Loucy (cell line): ENCODE data around the gene FANCC.

Source experiments
- H2AFZ ChIP-seq: fragments of 200-600 bp; sonication (generic); 2 replicates; pipeline ENCODE4 v1.6.0; 2016; ENCODE audit warnings: antibody characterized with exemption, mild to moderate bottlenecking, low read length, moderate library complexity
- H3F3A ChIP-seq: fragments of 200-600 bp; 2 replicates; pipeline ENCODE4 v1.6.0; 2016; ENCODE audit warnings: antibody characterized with exemption, low read depth, mild to moderate bottlenecking
- H3K27me3 ChIP-seq: fragments of 200-600 bp; sonication (generic); 2 replicates; pipeline ENCODE4 v1.6.1; 2014; ENCODE audit warnings: low read length, mild to moderate bottlenecking; ENCODE audit not compliant: insufficient read depth, poor library complexity, severe bottlenecking
- H3K36me3 ChIP-seq: fragments of 200-600 bp; sonication (generic); 2 replicates; pipeline ENCODE4 v1.6.1; 2016; ENCODE audit warnings: low read length; ENCODE audit not compliant: insufficient read depth
- H3K4me1 ChIP-seq: fragments of 200-600 bp; sonication (generic); 2 replicates; pipeline ENCODE4 v1.5.1; 2014; ENCODE audit warnings: low read length, mild to moderate bottlenecking; ENCODE audit not compliant: insufficient read depth, poor library complexity, severe bottlenecking
- H3K4me2 ChIP-seq: fragments of 200-600 bp; sonication (generic); 2 replicates; pipeline ENCODE4 v1.6.0; 2014; ENCODE audit warnings: antibody characterized with exemption, low read length, low read depth, mild to moderate bottlenecking; ENCODE audit not compliant: poor library complexity, severe bottlenecking
- H3K4me3 ChIP-seq: fragments of 200-600 bp; sonication (generic); 2 replicates; pipeline ENCODE4 v1.5.1; 2014; ENCODE audit warnings: low read length, mild to moderate bottlenecking, mixed read lengths; ENCODE audit not compliant: poor library complexity, severe bottlenecking
- H3K79me2 ChIP-seq: fragments of 200-600 bp; sonication (generic); 2 replicates; pipeline ENCODE4 v1.6.1; 2014; ENCODE audit warnings: low read length; ENCODE audit not compliant: insufficient read depth
- H3K9ac ChIP-seq: fragments of 200-600 bp; sonication (generic); 2 replicates; pipeline ENCODE4 v1.6.0; 2014; ENCODE audit warnings: mild to moderate bottlenecking, low read depth, low read length, moderate library complexity; ENCODE audit not compliant: poor library complexity, severe bottlenecking
- H3K9me2 ChIP-seq: fragments of 200-600 bp; sonication (generic); replicated peaks from 2 replicates; pipeline ENCODE4 v1.6.1; 2016; ENCODE audit warnings: low read depth, low read length, mixed read lengths
- H3K9me3 ChIP-seq: fragments of 200-600 bp; sonication (generic); 2 replicates; pipeline ENCODE4 v1.6.1; 2014; ENCODE audit warnings: mild to moderate bottlenecking, antibody characterized with exemption, low read length, low read depth; ENCODE audit not compliant: insufficient read depth
- H4K20me1 ChIP-seq: fragments of 200-600 bp; sonication (generic); 2 replicates; pipeline ENCODE4 v1.6.0; 2014; ENCODE audit warnings: antibody characterized with exemption, low read length, mild to moderate bottlenecking; ENCODE audit not compliant: insufficient read depth, poor library complexity, severe bottlenecking
- EZH2phosphoT487 ChIP-seq: fragments of 200-600 bp; IDR thresholded peaks from 2 replicates; pipeline ENCODE4 v1.6.1; 2018; ENCODE audit warnings: antibody characterized with exemption, mild to moderate bottlenecking, moderate library complexity, borderline replicate concordance
- TF ChIP-seq, protein P1 (sequence below): fragments of 200-600 bp; sonication (generic); conservative IDR thresholded peaks from 2 replicates; pipeline ENCODE4 v1.5.1; 2014; ENCODE audit warnings: mild to moderate bottlenecking, antibody characterized with exemption, low read length

The FANCC gene

DNA sequence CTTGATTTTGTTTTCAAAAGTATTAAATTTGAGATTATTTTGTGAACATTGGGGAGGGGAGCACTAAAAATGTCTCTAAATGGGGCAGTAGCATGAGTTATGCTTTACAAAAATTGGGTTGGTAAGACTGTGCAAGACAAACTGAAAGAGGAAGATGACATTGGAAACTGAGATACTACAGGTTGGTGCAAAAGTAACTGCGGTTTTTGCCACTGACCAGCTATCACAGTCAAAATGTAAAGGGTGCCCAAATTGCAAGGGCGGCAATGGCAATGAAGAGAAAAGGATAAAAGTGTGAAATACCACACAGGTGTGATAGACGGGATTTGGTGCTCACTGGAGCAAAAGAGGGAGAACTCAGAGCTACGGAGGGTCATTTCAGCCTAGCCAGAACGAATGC is 124.0 kb downstream of the FANCC start:
- Histone ChIP-seq H3F3A (no peaks in the 10 kb centered on the region), H3K36me3 (no peaks in the 10 kb centered on the region), H3K79me2 (no peaks in the 10 kb centered on the region), H3K9ac (no peak overlapping the region), H3K27me3 (no peaks in the 10 kb centered on the region), H3K9me2 (no peaks in the 10 kb centered on the region), H3K4me1 (peaks cover 26% of the 10 kb centered on the region), H3K4me3 (no peak overlapping the region), H2AFZ (no peak overlapping the region), H3K9me3 (no peaks in the 10 kb centered on the region), H3K4me2 (no peak overlapping the region), H4K20me1 (no peaks in the 10 kb centered on the region)
- TF ChIP-seq EZH2phosphoT487 = no peak
- TF ChIP-seq, protein P1, sequence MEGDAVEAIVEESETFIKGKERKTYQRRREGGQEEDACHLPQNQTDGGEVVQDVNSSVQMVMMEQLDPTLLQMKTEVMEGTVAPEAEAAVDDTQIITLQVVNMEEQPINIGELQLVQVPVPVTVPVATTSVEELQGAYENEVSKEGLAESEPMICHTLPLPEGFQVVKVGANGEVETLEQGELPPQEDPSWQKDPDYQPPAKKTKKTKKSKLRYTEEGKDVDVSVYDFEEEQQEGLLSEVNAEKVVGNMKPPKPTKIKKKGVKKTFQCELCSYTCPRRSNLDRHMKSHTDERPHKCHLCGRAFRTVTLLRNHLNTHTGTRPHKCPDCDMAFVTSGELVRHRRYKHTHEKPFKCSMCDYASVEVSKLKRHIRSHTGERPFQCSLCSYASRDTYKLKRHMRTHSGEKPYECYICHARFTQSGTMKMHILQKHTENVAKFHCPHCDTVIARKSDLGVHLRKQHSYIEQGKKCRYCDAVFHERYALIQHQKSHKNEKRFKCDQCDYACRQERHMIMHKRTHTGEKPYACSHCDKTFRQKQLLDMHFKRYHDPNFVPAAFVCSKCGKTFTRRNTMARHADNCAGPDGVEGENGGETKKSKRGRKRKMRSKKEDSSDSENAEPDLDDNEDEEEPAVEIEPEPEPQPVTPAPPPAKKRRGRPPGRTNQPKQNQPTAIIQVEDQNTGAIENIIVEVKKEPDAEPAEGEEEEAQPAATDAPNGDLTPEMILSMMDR = no peak

DNA sequence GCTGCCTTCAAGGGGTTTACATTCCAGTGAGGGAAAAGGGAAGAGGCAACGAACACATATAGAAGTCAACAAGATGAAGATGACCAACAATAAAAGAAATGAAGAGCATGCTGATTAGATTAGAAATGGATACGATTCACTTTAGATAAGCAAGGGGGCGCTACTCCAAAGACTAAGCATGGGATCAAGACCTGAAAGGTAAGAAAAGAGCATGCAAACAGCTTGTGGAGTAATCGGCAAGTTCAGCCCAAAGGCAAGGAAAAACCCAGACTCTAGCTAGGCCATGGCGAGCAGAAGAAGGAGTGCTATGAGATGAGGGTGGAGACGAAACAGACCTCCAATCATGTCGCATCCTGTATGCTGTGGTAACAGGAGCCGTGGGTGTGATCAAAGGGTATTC is 124.4 kb downstream of the FANCC start:
- Histone ChIP-seq H3K9ac (no peak overlapping the region), H3K9me2 (no peaks in the 10 kb centered on the region), H3K27me3 (no peaks in the 10 kb centered on the region), H2AFZ (no peak overlapping the region), H3K4me2 (no peak overlapping the region), H3K4me1 (peaks cover 30% of the 10 kb centered on the region), H3K36me3 (no peaks in the 10 kb centered on the region), H4K20me1 (no peaks in the 10 kb centered on the region), H3K79me2 (no peaks in the 10 kb centered on the region), H3K4me3 (no peak overlapping the region), H3F3A (no peaks in the 10 kb centered on the region), H3K9me3 (no peaks in the 10 kb centered on the region)
- TF ChIP-seq EZH2phosphoT487 = no peak
- TF ChIP-seq, protein P1 = peak; percentile 68

DNA sequence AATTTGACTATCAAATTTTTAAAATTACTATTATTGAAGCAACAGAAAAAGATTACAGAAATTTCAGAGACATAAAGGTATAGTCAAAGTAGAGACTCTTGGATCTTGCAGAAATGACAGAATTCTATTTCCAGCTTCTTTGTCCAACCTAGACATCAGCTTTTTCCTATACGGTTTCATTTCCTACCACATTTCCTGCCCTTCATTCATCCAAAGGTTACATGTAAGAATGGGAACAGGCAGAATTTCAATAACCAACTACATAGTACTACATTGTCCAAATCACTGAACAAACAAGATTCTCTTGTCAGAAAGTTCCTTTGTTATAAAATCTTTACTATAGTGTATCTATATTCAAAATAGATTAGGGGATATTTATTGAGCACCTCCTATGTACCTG is 124.9 kb downstream of the FANCC start:
- Histone ChIP-seq H3K4me1 (peaks cover 34% of the 10 kb centered on the region), H3K9me2 (no peaks in the 10 kb centered on the region), H3K4me3 (no peak overlapping the region), H3K9me3 (no peaks in the 10 kb centered on the region), H3K36me3 (no peaks in the 10 kb centered on the region), H2AFZ (no peak overlapping the region), H3F3A (no peaks in the 10 kb centered on the region), H3K4me2 (no peak overlapping the region), H3K9ac (no peak overlapping the region), H3K79me2 (no peaks in the 10 kb centered on the region), H3K27me3 (no peaks in the 10 kb centered on the region), H4K20me1 (no peaks in the 10 kb centered on the region)
- TF ChIP-seq, protein P1 = no peak
- no peak for TF ChIP-seq EZH2phosphoT487
